ENCODE measurements around the gene RBMS1. TPM values are rescaled to one million over a fixed set of nuclear protein-coding genes. Genes with fewer than 3 reads are reported as not detected.

The RBMS1 gene
- total RNA-seq, 1 experiment from 2014 or later: 77.5 TPM

DNA sequence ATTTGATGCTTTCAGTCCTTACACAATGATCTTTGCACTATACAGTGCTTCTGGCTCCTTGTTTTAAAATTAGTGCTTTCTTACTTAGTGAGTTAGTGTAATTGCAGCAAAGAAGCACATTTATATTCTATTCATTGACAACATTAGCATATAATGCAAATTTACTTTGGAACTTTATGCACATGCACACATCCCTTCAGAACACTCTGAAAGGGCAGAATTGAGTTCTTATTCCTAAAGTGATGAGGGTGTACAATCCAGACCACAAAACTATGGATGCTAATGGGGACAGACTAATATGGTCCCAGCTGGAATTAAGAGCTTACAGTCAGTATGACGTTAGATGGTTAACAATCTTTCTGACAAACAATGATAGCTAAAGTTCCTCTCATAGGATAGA lies 127.1 kb downstream of the RBMS1 start:
- Histone ChIP-seq H3K18ac (ENCODE audit: insufficient read length, low read depth, low read length) (no peak overlapping the region), H3K4me1 (ENCODE audit: insufficient read depth, low read length) (no peaks in the 10 kb centered on the region; the same call in 1 of the 2 replicates), H2BK15ac (ENCODE audit: low read depth, low read length) (no peak overlapping the region), H3K27ac (ENCODE audit: insufficient read length, low read depth, low read length) (no peak overlapping the region), H4K91ac (ENCODE audit: insufficient read length, low read depth, low read length) (no peak overlapping the region), H4K5ac (ENCODE audit: insufficient read length, low read depth, low read length) (no peak overlapping the region), H2BK20ac (ENCODE audit: low read depth, low read length, poor library complexity, severe bottlenecking) (no peak overlapping the region), H3K23me2 (ENCODE audit: insufficient read length, low read depth, low read length, poor library complexity, severe bottlenecking) (no peaks in the 10 kb centered on the region), H3K23ac (ENCODE audit: insufficient read length, low read depth, low read length) (no peak overlapping the region), H2AK5ac (ENCODE audit: insufficient read length, low read length) (no peak overlapping the region), H3K4ac (ENCODE audit: low read depth, low read length) (no peak overlapping the region), H3K9ac (ENCODE audit: extremely low read depth, insufficient read length, low read length) (no peak overlapping the region), H3K27me3 (ENCODE audit: insufficient read depth, low read length) (no peaks in the 10 kb centered on the region), H3T11ph (ENCODE audit: low read length) (no peak overlapping the region), H3K4me2 (ENCODE audit: insufficient read depth, insufficient read length, low read length) (no peak overlapping the region), H3K14ac (ENCODE audit: insufficient read depth, low read length) (no peak overlapping the region), H4K20me1 (ENCODE audit: control insufficient read depth, insufficient read depth, insufficient read length) (peaks cover 2% of the 10 kb centered on the region), H3K9me3 (ENCODE audit: control insufficient read depth, low read depth, low read length) (no peaks in the 10 kb centered on the region), H2BK120ac (ENCODE audit: low read depth, low read length, poor library complexity, severe bottlenecking) (no peak overlapping the region), H2AFZ (ENCODE audit: low read length) (no peak overlapping the region), H2BK5ac (ENCODE audit: insufficient read length, low read length) (no peak overlapping the region), H2BK12ac (ENCODE audit: insufficient read length, low read depth, low read length) (no peak overlapping the region), H4K8ac (replicated peaks; ENCODE audit: insufficient read length, low read depth, low read length) (no peak overlapping the region), H3K79me2 (ENCODE audit: insufficient read depth, low read length) (peaks cover under 1% of the 10 kb centered on the region; the same call in 1 of the 2 replicates), H3K56ac (ENCODE audit: insufficient read length, low read depth, low read length) (no peak overlapping the region), H3K79me1 (ENCODE audit: insufficient read depth, low read depth, low read length, poor library complexity, severe bottlenecking) (no peaks in the 10 kb centered on the region)
- no peaks in the 10 kb centered on the region for H3K27me3 Mint-ChIP-seq (ENCODE audit: low read depth)
- TF ChIP-seq, protein P1, sequence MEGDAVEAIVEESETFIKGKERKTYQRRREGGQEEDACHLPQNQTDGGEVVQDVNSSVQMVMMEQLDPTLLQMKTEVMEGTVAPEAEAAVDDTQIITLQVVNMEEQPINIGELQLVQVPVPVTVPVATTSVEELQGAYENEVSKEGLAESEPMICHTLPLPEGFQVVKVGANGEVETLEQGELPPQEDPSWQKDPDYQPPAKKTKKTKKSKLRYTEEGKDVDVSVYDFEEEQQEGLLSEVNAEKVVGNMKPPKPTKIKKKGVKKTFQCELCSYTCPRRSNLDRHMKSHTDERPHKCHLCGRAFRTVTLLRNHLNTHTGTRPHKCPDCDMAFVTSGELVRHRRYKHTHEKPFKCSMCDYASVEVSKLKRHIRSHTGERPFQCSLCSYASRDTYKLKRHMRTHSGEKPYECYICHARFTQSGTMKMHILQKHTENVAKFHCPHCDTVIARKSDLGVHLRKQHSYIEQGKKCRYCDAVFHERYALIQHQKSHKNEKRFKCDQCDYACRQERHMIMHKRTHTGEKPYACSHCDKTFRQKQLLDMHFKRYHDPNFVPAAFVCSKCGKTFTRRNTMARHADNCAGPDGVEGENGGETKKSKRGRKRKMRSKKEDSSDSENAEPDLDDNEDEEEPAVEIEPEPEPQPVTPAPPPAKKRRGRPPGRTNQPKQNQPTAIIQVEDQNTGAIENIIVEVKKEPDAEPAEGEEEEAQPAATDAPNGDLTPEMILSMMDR (conservative IDR thresholded peaks at IDR 0.05): no peak
- H3K9me3 Mint-ChIP-seq: no peaks in the 10 kb centered on the region
- DNase-seq: no peak
- WGBS (ENCODE audit: extremely low coverage, insufficient read length, low lambda C conversion rate): no CpG with 5 or more reads among the region's 1 CpG
- peaks cover 0 to 17% (median 9%) of the 10 kb centered on the region in 3 experiments; a peak in 5 of 7 replicates for H3K36me3 Mint-ChIP-seq (ENCODE audit: insufficient read depth in 1 of 3, low read depth in 3 of 3)
- H3K4me1 Mint-ChIP-seq: peaks cover 53 to 60% of the 10 kb centered on the region in 2 experiments
- no peak overlapping the region for H3K4me3 Mint-ChIP-seq
- no peak overlapping the region for H3K27ac Mint-ChIP-seq

Measured in H9 (cell line).